Caco-2 (cell line): ENCODE measurements around the gene CPLX3. TPM values are rescaled to one million over a fixed set of nuclear protein-coding genes. Genes with fewer than 3 reads are reported as not detected.

Experiments
- BruUV-seq: library from RNA; stranded (reverse); fragments of 400-500 nt; replicated peaks from 2 replicates; lab custom pipeline; 2021; lab: Mats Ljungman, UMichigan
- CTCF ChIA-PET: fragments of 300-600 bp; sonication (Branson Sonifier 250); formaldehyde crosslinking; loops from one replicate; lab custom pipeline; 2022; ENCODE audit warnings: antibody characterized with exemption; lab: Charles Lee
- POLR2A ChIA-PET: fragments of 300-600 bp; sonication (Branson Sonifier 250); formaldehyde crosslinking; loops from one replicate; lab custom pipeline; 2022; ENCODE audit warnings: antibody characterized with exemption; lab: Charles Lee
- DNase-seq, 2 experiments: peaks; one replicate each; pipeline versions ENCODE4 v3.0.0 to v3.0.0-alpha.2; 2020 to 2022
- H3K27me3 ChIP-seq: replicated peaks from 2 replicates; pipeline ENCODE4 v1.6.0; 2011; ENCODE audit warnings: low read length; ENCODE audit not compliant: control insufficient read depth, insufficient read depth
- H3K36me3 ChIP-seq: 2 replicates; pipeline ENCODE4 v1.5.1; 2011; ENCODE audit warnings: low read length; ENCODE audit not compliant: control insufficient read depth, insufficient read depth
- H3K4me1 ChIP-seq: fragments of 250-450 bp; sonication (Bioruptor Pico); 2 replicates; pipeline ENCODE4 v1.5.1; 2020; ENCODE audit warnings: mild to moderate bottlenecking
- H3K4me3 ChIP-seq: 2 replicates; pipeline ENCODE4 v1.5.1; 2011; ENCODE audit warnings: low read depth, mild to moderate bottlenecking, control low read depth, low read length
- H3K9me3 ChIP-seq: fragments of 250-450 bp; sonication (Bioruptor Pico); 2 replicates; pipeline ENCODE4 v1.5.1; 2020; ENCODE audit warnings: mild to moderate bottlenecking, moderate library complexity
- H3K27ac Mint-ChIP-seq: one replicate; pipeline ENCODE4 v1.8.0; 2022; ENCODE audit warnings: mixed read lengths; ENCODE audit not compliant: unreplicated experiment
- H3K27me3 Mint-ChIP-seq: one replicate; pipeline ENCODE4 v1.8.0; 2022; ENCODE audit warnings: mixed read lengths; ENCODE audit not compliant: insufficient read depth, unreplicated experiment
- H3K36me3 Mint-ChIP-seq: one replicate; pipeline ENCODE4 v1.8.0; 2022; ENCODE audit warnings: mild to moderate bottlenecking, mixed read lengths; ENCODE audit not compliant: insufficient read depth, unreplicated experiment
- H3K4me1 Mint-ChIP-seq: one replicate; pipeline ENCODE4 v1.8.0; 2022; ENCODE audit warnings: low read depth, mixed read lengths; ENCODE audit not compliant: unreplicated experiment
- H3K4me3 Mint-ChIP-seq: one replicate; pipeline ENCODE4 v1.8.0; 2022; ENCODE audit warnings: mild to moderate bottlenecking, moderate library complexity, mixed read lengths; ENCODE audit not compliant: unreplicated experiment
- H3K9me3 Mint-ChIP-seq: one replicate; pipeline ENCODE4 v1.8.0; 2022; ENCODE audit warnings: mixed read lengths; ENCODE audit not compliant: unreplicated experiment
- intact Hi-C: fragments of 100-400 bp; cut with micrococcal nuclease; formaldehyde crosslinking; loops from one replicate; pipeline ENCODE4 v1.10.0; 2022; ENCODE audit not compliant: unreplicated experiment
- total RNA-seq: library from RNA; stranded (reverse); gene quantifications from 2 replicates; pipeline ENCODE4 v1.2.3, GENCODE V29; 2022
- TF ChIP-seq, protein P1 (sequence below), 2 experiments: fragments of 200-600 bp in 1 of 2; IDR thresholded peaks; 1 replicate in 1 of 2; 2 replicates in 1 of 2; pipeline versions ENCODE4 v1.5.1 to v1.8.0; 2011 to 2022; ENCODE audit warnings: antibody characterized with exemption in 1 of 2, control low read depth in 1 of 2, inconsistent platforms in 1 of 2, low read depth in 1 of 2, low read length in 1 of 2, mild to moderate bottlenecking in 1 of 2, moderate library complexity in 1 of 2; ENCODE audit not compliant: insufficient read depth in 1 of 2, severe bottlenecking in 1 of 2, unreplicated experiment in 1 of 2

Gene CPLX3
- total RNA-seq, 1 experiment from 2014 or later: not detected

DNA sequence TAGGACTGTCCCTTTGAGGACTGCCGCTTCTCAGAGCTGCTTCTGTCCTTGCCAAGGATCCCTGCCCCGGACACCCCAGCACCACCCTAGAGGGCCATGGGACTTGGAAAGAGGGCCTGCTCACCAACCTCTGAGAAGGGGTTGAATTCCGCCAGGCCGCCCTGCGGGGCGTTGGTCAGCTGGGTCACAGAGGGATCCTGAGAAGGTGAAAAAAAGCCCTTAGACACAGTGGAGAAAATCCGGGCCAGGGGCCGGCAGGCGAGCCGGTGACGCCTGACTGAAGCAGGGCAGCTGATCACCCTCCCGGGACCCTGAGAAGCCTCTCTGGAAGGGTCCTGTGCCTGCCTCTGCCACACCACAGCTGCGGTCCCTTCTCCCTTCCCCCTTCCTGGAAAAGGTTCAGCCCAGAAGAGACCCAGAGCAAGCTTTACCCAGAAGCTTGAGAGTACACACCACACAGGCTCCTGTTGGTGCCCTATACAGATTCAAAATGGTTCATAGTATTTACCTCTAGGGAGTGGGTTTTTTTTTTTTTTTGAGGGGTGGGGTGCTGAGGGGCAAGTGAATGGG is 28.1 kb downstream of the CPLX3 start:
- no peaks in the 10 kb centered on the region; the same call in 1 of the 2 replicates for H3K36me3 ChIP-seq
- no peaks in the 10 kb centered on the region for H3K9me3 ChIP-seq
- peaks cover 32% of the 10 kb centered on the region for H3K36me3 Mint-ChIP-seq
- peaks cover 15% of the 10 kb centered on the region for H3K4me1 Mint-ChIP-seq
- intact Hi-C loops: no loop called here
- no peaks in the 10 kb centered on the region for H3K9me3 Mint-ChIP-seq
- no peak for DNase-seq
- no peak overlapping the region for H3K27ac Mint-ChIP-seq
- no TSS peak for BruUV-seq
- H3K27me3 Mint-ChIP-seq: no peaks in the 10 kb centered on the region
- H3K4me3 ChIP-seq: no peak overlapping the region
- TF ChIP-seq, protein P1, sequence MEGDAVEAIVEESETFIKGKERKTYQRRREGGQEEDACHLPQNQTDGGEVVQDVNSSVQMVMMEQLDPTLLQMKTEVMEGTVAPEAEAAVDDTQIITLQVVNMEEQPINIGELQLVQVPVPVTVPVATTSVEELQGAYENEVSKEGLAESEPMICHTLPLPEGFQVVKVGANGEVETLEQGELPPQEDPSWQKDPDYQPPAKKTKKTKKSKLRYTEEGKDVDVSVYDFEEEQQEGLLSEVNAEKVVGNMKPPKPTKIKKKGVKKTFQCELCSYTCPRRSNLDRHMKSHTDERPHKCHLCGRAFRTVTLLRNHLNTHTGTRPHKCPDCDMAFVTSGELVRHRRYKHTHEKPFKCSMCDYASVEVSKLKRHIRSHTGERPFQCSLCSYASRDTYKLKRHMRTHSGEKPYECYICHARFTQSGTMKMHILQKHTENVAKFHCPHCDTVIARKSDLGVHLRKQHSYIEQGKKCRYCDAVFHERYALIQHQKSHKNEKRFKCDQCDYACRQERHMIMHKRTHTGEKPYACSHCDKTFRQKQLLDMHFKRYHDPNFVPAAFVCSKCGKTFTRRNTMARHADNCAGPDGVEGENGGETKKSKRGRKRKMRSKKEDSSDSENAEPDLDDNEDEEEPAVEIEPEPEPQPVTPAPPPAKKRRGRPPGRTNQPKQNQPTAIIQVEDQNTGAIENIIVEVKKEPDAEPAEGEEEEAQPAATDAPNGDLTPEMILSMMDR (IDR thresholded peaks at IDR 0.05; ENCODE audit: insufficient read depth in 1 of 2, low read depth in 1 of 2, low read length in 1 of 2, severe bottlenecking in 1 of 2, unreplicated experiment in 1 of 2): no peak
- CTCF ChIA-PET: no interaction called here
- H3K4me3 Mint-ChIP-seq: no peak overlapping the region
- no peaks in the 10 kb centered on the region for H3K27me3 ChIP-seq
- H3K4me1 ChIP-seq: peaks cover 10% of the 10 kb centered on the region
- POLR2A ChIA-PET: no interaction called here

DNA sequence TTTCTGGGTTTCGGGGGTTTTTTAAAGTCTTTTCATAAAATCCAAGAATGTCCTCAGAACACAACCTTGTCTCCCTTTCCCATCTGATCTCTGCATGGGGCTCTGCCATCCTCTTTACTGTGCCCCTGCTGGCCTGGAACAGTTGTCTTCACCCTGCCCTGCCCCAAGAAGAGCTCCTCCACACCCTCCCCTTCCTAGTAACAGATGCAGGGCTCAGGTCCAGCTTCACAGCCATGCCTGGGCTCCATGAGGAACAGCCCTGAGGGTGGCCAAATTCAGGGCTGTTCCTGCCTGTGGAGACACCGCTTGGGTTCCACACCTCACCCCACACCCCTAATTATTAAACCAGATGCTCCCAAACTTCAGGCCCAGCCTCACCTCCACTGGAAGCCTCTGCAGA is 29.4 kb downstream of the CPLX3 start:
- Histone ChIP-seq H3K4me3 (no peak overlapping the region), H3K9me3 (no peaks in the 10 kb centered on the region), H3K36me3 (no peaks in the 10 kb centered on the region; the same call in 1 of the 2 replicates), H3K4me1 (peaks cover 10% of the 10 kb centered on the region), H3K27me3 (no peaks in the 10 kb centered on the region)
- no peaks in the 10 kb centered on the region for H3K27me3 Mint-ChIP-seq
- intact Hi-C loops: no loop called here
- BruUV-seq: no TSS peak
- H3K9me3 Mint-ChIP-seq: no peaks in the 10 kb centered on the region
- H3K27ac Mint-ChIP-seq: no peak overlapping the region
- H3K4me1 Mint-ChIP-seq: peaks cover 15% of the 10 kb centered on the region
- POLR2A ChIA-PET: interaction anchor here (0.5 to 0.7 kb wide), 2 partner anchors 73 to 597 kb away, joined by 3 to 11 read pairs; no protein-coding TSS in a partner anchor
- DNase-seq: no peak
- CTCF ChIA-PET: no interaction called here
- no peak overlapping the region for H3K4me3 Mint-ChIP-seq
- TF ChIP-seq, protein P1 (IDR thresholded peaks at IDR 0.05; ENCODE audit: insufficient read depth in 1 of 2, low read depth in 1 of 2, low read length in 1 of 2, severe bottlenecking in 1 of 2, unreplicated experiment in 1 of 2): no peak
- peaks cover 37% of the 10 kb centered on the region for H3K36me3 Mint-ChIP-seq

DNA sequence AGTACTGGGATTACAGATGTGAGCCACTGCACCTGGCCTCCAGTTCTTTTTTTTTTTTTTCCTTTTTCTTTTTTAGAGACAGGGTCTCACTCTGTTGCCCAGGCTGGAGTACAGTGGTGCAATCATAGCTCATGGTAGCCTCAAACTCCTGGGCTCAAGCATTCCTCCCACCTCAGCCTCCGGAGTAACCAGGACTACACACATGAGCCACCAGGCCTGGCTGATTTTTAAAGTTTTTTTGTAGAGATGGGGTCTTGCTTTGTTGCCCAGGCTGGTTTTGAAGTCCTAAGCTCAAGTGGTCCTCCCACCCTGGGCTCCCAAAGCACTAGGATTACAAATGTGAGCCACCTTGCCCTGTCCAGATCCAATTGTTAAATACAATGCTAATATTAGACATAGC is 30.1 kb downstream of the CPLX3 start:
- TF ChIP-seq, protein P1 (IDR thresholded peaks at IDR 0.05; ENCODE audit: insufficient read depth in 1 of 2, low read depth in 1 of 2, low read length in 1 of 2, severe bottlenecking in 1 of 2, unreplicated experiment in 1 of 2): no peak
- Mint-ChIP-seq H3K36me3 (peaks cover 32% of the 10 kb centered on the region), H3K27me3 (no peaks in the 10 kb centered on the region), H3K9me3 (no peaks in the 10 kb centered on the region), H3K4me3 (no peak overlapping the region), H3K27ac (no peak overlapping the region), H3K4me1 (peaks cover 15% of the 10 kb centered on the region)
- H3K4me1 ChIP-seq: peaks cover 10% of the 10 kb centered on the region
- DNase-seq: no peak
- ChIA-PET POLR2A (no interaction called here), CTCF (interaction anchor here (0.7 kb wide), 1 partner anchor 20 kb away, joined by 3 read pairs; no protein-coding TSS in a partner anchor)
- intact Hi-C loops: no loop called here
- H3K36me3 ChIP-seq: no peaks in the 10 kb centered on the region; the same call in 1 of the 2 replicates
- H3K27me3 ChIP-seq: no peaks in the 10 kb centered on the region
- H3K9me3 ChIP-seq: no peaks in the 10 kb centered on the region
- no TSS peak for BruUV-seq
- H3K4me3 ChIP-seq: no peak overlapping the region
